NCI-H2196 treated with DMSO at 0.1 percent for 48 hours (cell line): ENCODE results near the gene PRSS21.
A peak's percentile ranks its signal among the peaks of the same experiment; 100 is the strongest.

Experiments
- DNase-seq: peaks from one replicate; lab custom pipeline; 2025; ENCODE audit not compliant: unreplicated experiment; lab: John Stamatoyannopoulos, UW

Gene PRSS21

GRCh38 chr16:2859686-2860265, 42.7 kb downstream of the PRSS21 start:
- DNase-seq: no peak

DNA sequence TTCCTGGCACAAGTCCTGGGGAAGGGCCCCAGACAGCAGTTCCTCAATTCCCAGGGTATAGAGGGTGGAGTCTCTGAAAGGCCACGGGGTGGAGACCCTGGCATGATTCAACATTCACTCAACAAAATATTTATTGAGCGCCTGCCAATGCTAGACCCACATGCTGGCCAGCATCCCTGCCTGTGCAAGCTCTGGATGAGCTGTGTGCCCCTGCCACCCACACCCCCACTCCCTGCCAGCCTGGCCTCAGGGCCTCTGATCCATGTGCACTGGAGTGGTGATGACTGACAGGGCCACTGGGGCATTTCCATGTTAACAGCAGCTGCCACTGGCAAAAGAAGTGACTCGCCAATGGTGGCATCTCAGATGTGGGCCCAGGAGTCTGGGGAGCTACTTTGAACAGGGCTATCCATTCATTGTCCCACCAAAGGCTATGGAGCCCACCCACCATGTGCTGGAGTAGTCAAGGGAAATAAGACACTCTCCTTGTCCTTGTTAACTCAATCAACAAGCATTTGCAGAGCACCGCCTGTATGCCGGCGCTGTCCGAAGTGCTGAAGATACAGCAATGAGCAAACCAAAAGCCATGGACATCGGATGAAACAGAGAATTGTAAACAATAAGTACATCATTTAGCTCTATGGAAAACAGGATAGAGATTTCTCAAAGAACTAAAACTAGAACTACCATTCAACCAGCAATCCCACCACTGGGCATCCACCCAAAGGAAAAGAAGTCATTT, 44.0 kb downstream of the PRSS21 start:
- no peak for DNase-seq

DNA sequence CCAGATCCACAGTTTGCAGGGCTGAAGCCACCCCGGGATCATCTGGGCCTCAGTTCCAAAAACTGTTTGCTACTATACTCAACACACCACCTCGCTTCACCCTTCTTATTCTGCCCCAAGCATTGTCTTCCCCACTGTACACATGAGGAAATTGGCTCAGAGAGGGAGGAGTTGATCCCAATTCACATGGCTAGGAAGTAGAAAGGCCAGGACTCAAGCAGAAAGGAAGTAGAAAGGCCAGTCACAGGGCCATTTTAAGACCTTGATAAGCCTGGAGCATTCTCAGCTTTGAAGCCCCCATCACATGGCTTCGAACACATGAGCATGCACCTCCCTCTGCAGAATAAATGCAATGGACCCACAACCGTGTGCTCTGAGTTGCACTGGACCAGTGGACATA, 48.6 kb downstream of the PRSS21 start:
- no peak for DNase-seq

GRCh38 chr16:2866431-2866830, 49.4 kb downstream of the PRSS21 start:
- no peak for DNase-seq

DNA sequence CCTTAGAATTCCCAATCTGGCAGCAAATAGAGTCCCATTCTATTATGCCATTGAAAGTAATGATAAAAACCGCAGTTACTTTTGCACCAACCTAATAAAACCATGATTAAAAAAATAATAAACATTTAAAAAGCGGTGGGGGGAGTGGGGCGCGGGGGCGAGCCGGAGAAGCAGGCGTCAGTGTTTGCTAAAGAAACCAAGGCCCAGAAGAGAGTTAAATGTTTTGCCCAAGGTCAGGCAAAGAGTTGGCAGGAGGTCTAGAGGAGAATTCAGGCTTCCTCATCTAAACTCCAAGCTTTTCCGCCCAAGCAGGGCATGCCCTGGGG, 50.6 kb downstream of the PRSS21 start:
- DNase-seq: no peak

DNA sequence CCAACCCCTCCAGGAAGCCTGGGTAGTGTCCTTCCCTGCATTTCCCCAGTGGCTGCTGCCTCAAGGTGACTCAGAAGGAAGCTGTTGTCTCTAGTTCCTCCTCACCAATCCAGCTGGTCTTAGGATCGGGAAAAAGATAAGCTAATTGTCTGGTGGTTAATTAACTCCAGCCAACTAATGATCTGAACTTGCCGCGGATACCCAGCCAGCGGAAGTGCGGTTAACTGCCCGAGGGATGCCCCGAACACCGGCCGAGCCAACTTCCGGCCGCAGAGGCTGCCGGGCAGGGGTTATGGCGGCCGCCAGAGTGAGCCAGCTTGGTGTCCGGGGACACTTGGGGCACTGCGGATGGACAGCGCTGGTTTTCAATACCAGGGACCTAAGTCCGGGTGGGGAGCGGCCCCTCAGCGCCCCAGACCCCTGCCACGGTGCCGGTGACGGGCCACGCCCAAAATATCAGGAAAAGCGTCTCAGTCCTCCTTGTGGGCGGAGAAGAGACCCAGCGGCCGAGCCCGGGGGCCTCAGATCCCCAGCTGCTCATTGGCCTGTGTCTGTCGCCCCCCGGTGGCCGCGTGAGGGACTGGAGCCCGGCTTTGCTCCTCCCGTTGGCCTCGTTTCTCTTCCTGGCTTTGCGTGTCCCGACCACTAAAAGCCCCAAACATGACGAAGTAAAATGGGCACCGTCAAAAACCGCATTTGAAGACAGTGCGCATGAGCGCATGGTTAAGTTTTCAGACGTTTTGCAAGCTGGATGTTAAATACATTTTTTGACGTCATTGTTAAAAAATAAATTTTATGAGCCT, 51.2 kb downstream of the PRSS21 start:
- DNase-seq: peak; percentile 92
